NCI-H146 (cell line): Measurements from ENCODE around the gene ZNF500.
A peak's percentile ranks its signal among the peaks of the same experiment; 100 is the strongest.
"Not testable (repeated sequence)": the region's sequence is repeated elsewhere in the genome, so short reads cannot be mapped to it uniquely, and the experiment has no call there.

Experiments
- DNase-seq: peaks from one replicate; lab custom pipeline; 2025; lab: John Stamatoyannopoulos, UW

The ZNF500 gene

GRCh38 chr16:4796982-4797804 is 30.2 kb upstream of the ZNF500 start:
- DNase-seq = no peak

DNA sequence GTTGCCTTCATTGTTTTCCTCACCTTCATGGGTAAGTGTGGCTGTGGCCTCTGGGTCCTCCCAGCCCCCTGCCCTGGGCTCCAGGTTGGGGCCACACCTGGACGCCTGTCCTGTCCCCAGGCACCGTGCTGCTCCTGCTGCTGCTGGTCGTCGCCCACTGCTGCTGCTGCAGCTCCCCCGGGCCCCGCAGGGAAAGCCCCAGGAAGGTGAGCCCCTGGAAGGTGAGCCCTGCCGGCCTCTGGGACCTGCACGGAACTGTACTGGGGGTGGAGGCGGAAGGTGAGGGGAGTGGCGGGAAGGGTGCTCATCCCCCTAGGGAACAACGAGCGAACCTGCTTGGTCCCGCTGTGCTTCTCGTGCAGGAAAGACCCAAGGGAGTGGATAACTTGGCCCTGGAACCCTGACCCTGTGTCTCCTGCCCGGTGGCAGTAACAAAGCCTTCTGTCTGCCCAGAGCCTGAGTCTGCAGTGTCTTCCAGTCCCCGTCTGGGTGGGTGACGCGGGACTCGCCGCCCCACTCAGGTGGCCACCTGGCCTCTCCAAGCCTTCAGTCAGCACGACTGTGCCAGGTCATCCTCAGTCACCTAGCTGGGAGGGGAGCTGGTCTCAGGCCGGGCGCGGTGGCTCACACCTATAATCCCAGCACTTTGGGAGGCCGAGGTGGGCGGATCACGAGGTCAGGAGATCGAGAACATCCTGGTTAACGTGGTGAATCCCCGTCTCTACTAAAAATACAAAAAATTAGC is 29.0 kb upstream of the ZNF500 start:
- peak; percentile 64 for DNase-seq

DNA sequence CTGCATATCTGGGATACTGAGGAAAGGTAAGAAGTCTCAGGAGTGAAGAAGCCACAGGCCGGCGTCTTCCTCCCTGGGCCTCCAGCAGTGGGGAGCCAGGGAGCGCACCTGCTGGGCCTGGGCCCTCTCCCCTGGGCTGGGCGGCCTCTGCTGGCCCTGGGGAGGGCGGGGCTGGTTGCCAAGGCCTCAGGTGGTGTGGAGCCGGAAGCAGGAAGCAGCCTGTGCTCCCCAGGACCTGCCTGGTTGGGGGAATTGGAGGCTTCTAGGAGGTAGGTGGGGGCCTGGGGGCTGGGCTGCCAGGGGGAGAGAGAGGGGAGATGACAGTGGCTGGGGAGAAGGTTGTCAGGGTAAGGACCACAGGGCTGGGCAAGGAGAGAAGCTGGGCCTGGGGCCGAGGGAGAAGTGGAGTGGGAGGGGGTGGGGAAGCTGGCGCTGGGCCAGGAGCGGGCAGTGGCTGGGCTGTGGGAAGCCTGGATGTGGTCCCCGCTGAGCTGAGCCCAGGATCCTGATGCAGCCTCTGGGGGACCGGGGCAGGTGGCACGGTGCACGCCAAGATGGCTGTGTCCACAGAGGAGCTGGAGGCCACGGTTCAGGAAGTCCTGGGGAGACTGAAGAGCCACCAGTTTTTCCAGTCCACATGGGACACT is 28.3 kb upstream of the ZNF500 start, which contains the start of gene SMIM22:
SMIM22 (plus strand) TSS at position 189 of the 647 bp plus-strand sequence; CDS start at position 555, 366 bp downstream.
- DNase-seq = peak; percentile 95

GRCh38 chr16:4792951-4793513 is 26.1 kb upstream of the ZNF500 start:
- DNase-seq = no peak

GRCh38 chr16:4790871-4791270 is 23.9 kb upstream of the ZNF500 start:
- DNase-seq = no peak

DNA sequence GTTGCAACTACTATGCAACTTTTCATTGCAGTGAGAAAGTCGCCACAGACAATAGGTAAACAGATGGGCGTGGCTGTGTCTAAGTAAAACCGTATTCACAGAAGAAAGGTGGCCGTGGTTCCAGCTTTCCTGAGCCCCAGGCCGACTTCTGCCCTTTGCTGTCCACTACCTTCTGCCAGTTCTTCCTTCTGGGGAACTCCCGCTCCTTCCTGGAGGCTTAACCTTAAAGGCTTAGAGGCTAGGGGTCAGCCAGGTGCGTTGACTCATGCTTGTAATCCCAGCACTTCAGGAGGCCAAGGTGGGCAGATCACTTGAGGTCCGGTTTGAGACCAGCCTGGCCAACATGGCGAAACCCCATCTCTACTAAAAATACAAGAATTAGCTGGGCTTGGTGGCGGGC is 23.3 kb upstream of the ZNF500 start:
- no peak for DNase-seq

- no peak for DNase-seq
These were observed 21.9 kb upstream of the ZNF500 start for GRCh38 chr16:4788910-4789309.

DNA sequence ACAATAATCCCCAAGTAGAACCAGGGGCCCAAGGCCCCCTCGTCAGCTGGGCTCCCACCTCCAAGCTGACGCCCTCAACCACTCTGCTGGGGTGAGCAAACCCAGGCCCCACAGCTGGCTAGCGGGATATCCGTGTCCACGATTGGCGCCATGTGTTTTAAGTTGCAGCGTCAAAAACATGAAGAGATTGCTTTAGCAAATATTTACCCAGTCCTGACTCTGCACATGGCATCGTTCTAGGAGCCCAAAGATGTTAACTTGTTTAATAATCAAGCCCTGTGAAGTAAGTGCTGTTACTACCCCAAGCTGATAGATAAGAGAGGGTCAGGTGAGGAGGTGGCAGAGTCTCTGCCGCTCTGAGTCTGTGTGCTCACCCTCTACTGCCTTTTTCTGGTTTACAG is 21.5 kb upstream of the ZNF500 start:
- no peak for DNase-seq

DNA sequence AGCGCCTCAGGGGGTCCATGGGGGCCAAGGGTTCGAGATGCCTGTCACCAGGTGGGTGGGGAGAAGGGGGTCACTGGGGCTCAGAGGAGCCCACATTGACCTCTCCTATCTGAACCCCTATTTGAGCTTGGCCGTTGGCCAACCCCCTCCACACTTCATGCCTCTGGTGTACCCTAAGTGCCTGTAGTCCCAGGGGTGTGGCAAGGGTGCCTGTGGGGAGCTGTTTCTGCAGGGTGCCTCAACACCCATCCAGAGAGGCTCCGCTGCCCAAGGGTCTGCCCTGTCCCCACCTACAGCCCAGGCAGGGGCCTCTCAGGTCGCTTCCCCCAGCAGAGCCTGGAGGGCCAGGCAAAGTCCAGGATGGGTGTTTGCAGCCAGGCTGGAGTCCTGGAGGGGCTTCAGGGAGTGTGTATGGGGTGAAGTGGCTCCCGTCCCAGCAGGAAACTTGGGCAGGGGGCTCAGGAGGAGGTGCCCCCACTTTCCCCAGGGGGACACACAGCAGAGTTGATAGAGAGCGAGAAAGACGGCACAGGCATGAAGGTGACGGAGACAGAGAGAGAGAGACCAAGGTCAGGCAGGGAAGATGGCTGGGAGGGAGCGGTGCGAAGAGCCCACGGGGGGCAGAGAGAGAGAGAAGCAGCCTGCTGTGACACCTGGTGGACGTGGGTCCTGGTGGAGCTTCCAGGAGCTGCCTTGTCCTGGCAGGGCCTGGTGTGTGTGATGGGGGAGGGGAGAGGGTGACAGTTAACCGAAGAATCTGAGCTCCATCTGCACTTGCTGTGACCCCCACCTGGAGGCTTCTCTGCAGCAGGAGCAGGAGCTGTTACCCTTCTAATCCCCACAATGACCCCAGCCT is 20.9 kb upstream of the ZNF500 start, which contains the start of gene SEPTIN12:
SEPTIN12 (minus strand) TSS at position 719 of the 856 bp plus-strand sequence; CDS start at position 19, 700 bp downstream.
- DNase-seq = peak; percentile 57

DNA sequence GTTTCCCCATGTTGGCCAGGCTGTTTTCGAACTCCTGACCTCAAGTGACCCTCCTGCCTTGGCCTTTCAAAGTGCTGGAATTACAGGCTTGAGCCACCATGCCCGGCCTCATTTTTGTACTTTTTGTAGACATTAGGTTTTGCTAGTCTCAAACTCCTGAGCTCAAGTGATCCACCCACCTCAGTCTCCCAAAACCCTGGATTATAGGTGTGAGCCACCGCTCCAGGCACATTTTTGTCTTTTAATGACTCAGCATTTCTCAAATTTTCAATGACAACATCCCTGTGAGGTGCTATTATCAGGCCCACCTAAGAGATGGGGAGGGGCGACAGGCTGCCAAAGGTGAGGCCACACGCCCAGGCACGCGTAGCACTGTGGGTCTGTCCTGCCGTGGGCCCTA is 20.1 kb upstream of the ZNF500 start:
- no peak for DNase-seq

- no peak for DNase-seq
These were observed 18.9 kb upstream of the ZNF500 start for GRCh38 chr16:4785758-4786433.

DNA sequence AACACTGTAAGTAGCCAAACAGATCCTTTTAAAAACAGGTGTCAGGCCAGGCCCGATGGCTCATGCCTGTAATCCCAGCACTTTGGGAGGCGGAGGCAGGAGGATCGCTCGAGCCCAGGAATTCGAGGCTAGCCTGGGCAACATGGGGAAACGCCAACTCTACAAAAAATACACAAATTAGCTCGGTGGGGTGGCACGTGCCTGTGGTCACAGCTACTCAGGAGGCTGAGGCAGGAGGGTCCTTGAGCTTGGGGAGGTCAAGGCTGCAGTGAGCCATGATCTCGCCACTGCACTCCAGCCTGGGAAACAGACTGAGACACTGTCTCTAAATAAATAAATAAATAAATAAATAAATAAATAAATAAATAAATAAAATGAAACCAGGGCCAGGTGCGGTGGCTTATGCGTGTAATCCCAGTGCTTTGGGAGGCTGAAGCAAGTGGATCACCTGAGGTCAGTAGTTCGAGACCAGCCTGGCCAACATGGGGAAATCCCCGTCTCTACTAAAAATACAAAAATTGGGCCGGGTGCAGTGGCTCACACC is 17.6 kb upstream of the ZNF500 start:
- DNase-seq = not testable (repeated sequence)

DNA sequence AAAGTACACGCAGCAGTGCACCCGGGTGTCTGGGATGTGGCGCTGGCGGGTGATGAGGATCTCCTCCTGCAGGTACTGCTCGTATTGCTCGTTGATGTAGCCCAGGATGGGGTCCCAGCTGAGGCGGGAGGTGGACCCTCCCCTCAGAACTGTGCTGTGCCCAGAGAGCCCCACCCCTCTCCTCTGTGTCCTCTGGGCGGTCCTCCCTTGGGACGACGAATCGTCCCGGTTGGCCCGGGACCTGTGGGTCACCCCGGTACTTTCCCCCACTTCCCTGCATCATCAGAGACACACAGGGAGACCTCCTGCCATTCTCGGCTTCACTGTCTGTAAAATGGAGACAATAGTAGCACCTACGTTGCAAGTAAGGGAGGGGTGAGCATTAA is 17.0 kb upstream of the ZNF500 start:
- no peak for DNase-seq

- no peak for DNase-seq
These were observed 16.4 kb upstream of the ZNF500 start for GRCh38 chr16:4783251-4783950.

DNA sequence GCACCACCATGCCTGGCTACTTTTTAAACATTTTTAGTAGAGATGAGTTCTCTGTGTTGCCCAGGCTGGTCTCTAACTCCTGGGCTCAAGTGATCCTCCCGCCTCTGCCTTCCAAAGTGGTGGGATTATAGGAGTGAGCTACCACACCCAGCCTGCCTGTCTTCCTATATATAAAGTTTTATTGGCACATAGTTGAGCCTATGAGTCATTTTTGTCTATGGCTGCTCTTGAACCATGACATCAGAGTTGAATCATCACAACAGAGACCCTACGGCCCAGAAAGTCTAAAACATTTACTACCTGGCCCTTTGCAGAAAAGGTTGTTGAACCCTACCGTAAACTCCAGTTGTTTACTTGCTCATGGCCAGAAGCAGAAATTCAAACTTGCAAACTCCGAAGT is 13.3 kb upstream of the ZNF500 start:
- DNase-seq = no peak

- no peak for DNase-seq
These were observed 11.1 kb upstream of the ZNF500 start for GRCh38 chr16:4778050-4778392.

DNA sequence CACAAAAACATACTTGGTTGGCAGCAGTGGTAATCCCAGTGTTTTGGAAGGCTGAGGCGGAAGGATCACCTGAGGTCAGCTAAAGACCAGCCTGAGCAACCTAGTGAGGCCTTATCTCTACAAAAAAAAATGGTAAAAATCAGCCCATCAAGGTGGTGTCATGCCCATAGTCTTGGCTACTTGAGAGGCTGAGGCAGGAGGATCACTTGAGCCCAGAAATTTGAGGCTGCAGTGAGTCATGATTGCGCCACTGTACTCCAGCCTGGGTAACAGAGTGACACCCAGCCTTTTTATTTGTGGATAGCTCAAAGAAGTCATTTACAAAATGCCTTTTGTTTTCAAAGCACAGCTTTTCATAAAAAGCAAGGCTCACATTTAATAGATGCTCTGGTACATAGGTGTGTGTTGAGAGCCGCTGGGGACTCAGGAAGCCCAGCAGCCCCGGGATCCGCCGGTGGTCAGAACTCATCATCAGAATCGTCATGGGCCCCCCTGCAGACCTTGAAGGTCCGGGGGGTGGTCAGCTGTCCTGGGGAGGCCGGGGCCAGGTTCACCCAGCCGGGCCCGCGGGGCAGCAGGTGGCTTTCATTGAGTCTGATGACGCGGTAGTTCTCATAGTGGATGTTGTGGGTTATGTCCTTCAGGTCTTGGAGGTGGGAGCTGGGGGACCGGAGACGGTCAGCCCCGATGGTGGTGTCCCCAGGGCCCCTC is 10.5 kb upstream of the ZNF500 start:
- no peak for DNase-seq

- no peak for DNase-seq
These were observed 9.3 kb upstream of the ZNF500 start for GRCh38 chr16:4776141-4776705.

DNA sequence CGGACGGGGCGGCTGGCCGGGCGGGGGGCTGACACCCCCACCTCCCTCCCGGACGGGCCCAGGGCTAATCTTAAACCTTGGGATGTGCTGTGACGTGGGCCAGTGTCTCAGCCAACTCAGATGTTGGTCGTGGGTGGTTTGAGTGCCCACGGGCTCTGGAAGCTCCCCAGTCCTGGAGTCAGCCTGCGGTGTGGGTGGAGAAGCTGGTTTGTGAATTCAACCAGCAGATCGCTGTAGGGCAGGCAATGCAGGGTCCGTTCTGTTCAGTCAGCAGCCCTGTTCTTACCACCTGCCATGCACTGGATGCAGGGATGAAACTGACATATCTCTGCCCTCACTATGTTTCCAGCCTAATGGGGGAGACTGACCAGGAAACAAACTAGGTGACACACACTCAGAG is 8.0 kb upstream of the ZNF500 start:
- no peak for DNase-seq
